Upper lobe of left lung (tissue), 4 donors: ENCODE results near the gene CSKMT.

Source experiments
- CTCF ChIP-seq, 6 experiments: fragments of 450-650 bp in 4 of 6; fragments of 200-600 bp in 2 of 6; sonication (generic) in 2 of 6; IDR thresholded peaks; one replicate each; pipeline ENCODE4 v1.5.1; 2016 to 2019; ENCODE audit warnings: antibody characterized with exemption in 6 of 6
- EP300 ChIP-seq, 4 donors: sonication (generic); formaldehyde crosslinking; IDR thresholded peaks; one replicate each; pipeline ENCODE4 v1.5.1; 2017; ENCODE audit warnings: antibody characterized with exemption in 4 of 4, control low read depth in 2 of 4
- POLR2AphosphoS5 ChIP-seq, 2 donors: sonication (generic); formaldehyde crosslinking; IDR thresholded peaks; one replicate each; pipeline ENCODE4 v1.5.1; 2017; ENCODE audit warnings: antibody characterized with exemption in 2 of 2

DNA sequence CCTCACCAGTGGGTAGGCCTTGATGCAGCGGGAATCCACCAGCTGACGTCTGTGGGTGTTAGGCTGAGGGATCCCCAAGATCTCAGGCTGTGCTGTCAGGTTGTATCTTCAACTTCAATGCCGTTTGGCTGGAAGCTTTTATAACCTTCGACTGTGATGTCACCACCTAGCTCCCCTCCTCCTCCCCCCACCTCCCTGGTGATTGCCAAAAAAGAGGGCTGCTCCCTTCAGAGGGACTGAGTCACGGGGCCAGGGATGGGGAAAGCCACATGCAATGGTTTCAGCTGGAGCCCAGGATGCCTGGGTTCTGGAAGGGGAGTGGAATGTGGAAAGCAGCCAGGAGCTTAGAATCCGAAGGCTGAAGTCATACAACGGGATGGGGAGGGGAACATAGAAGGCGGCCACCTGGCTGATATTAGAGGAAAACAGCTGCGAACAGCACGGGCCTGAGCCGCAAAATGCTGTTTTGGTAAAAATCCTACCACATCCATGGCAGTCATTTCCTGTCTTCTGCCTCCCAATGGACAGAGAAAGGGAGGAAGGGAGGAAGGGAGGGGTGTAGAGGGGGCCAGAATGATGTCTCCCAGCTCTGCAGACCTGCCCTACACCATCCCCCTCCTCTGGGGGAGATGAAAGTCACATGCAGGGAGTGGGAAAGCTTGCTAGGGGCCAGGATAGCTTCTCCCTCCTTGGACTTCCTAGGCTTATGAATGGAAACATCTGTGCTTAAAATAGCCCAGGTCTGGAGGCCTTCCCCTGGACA is 24.5 kb downstream of the CSKMT start, which contains the start of gene LRRN4CL:
- TF ChIP-seq CTCF (IDR thresholded peaks at IDR 0.05) (no peak), POLR2AphosphoS5 (IDR thresholded peaks at IDR 0.05) (no peak), EP300 (IDR thresholded peaks at IDR 0.05) (no peak)
